ENCODE measurements around the gene CDH4. TPM values are rescaled to one million over a fixed set of nuclear protein-coding genes. Genes with fewer than 3 reads are reported as not detected.
"Not testable (repeated sequence)": the region's sequence is repeated elsewhere in the genome, so short reads cannot be mapped to it uniquely, and the experiment has no call there.

Gene CDH4
- polyA plus RNA-seq, 2 donors: 0.02 to 0.05 TPM

GRCh38 chr20:61273666-61274065 is 21.6 kb downstream of the CDH4 start:
- H3K4me1 ChIP-seq (ENCODE audit: control insufficient read depth in 2 of 2, insufficient read depth in 2 of 2, low read length in 1 of 2); H3K27ac ChIP-seq (ENCODE audit: low read depth in 2 of 2, low read length in 1 of 2); H3K36me3 ChIP-seq (ENCODE audit: control insufficient read depth in 2 of 2, insufficient read depth in 2 of 2, low read length in 1 of 2); H3K4me3 ChIP-seq (ENCODE audit: low read depth in 1 of 2, low read length in 2 of 2); H3K27me3 ChIP-seq (ENCODE audit: control insufficient read depth in 1 of 2, insufficient read depth in 2 of 2, low read length in 2 of 2): not testable (repeated sequence)
- 94% methylated on average over 1 of the region's 1 CpG for WGBS, 2 donors
- peaks cover 8 to 11% of the 10 kb centered on the region in 2 donors for H3K9me3 ChIP-seq (ENCODE audit: control insufficient read depth in 2 of 2, insufficient read depth in 1 of 2, low read depth in 1 of 2, low read length in 1 of 2)

- H3K9me3 ChIP-seq (ENCODE audit: control insufficient read depth in 2 of 2, insufficient read depth in 1 of 2, low read depth in 1 of 2, low read length in 1 of 2): peaks cover 4 to 11% of the 10 kb centered on the region in 2 donors
- H3K36me3 ChIP-seq (ENCODE audit: control insufficient read depth in 2 of 2, insufficient read depth in 2 of 2, low read length in 1 of 2): no peaks in the 10 kb centered on the region
- H3K27me3 ChIP-seq (ENCODE audit: control insufficient read depth in 1 of 2, insufficient read depth in 2 of 2, low read length in 2 of 2): no peaks in the 10 kb centered on the region
- WGBS, 2 donors: 88 to 91% methylated on average over 8 of the region's 8 CpGs
- H3K27ac ChIP-seq (ENCODE audit: low read depth in 2 of 2, low read length in 1 of 2): no peak overlapping the region
- no peak overlapping the region for H3K4me3 ChIP-seq (ENCODE audit: low read depth in 1 of 2, low read length in 2 of 2)
- no peaks in the 10 kb centered on the region for H3K4me1 ChIP-seq (ENCODE audit: control insufficient read depth in 2 of 2, insufficient read depth in 2 of 2, low read length in 1 of 2)
Measured at GRCh38 chr20:61274326-61274725, 22.3 kb downstream of the CDH4 start.

- WGBS, 2 donors: 78 to 83% methylated on average over 4 of the region's 4 CpGs
- H3K36me3 ChIP-seq (ENCODE audit: control insufficient read depth in 2 of 2, insufficient read depth in 2 of 2, low read length in 1 of 2): no peaks in the 10 kb centered on the region
- no peaks in the 10 kb centered on the region for H3K4me1 ChIP-seq (ENCODE audit: control insufficient read depth in 2 of 2, insufficient read depth in 2 of 2, low read length in 1 of 2)
- H3K4me3 ChIP-seq (ENCODE audit: low read depth in 1 of 2, low read length in 2 of 2): no peak overlapping the region
- H3K27me3 ChIP-seq (ENCODE audit: control insufficient read depth in 1 of 2, insufficient read depth in 2 of 2, low read length in 2 of 2): no peaks in the 10 kb centered on the region
- H3K9me3 ChIP-seq (ENCODE audit: control insufficient read depth in 2 of 2, insufficient read depth in 1 of 2, low read depth in 1 of 2, low read length in 1 of 2): peaks cover 7 to 15% of the 10 kb centered on the region in 2 donors
- no peak overlapping the region for H3K27ac ChIP-seq (ENCODE audit: low read depth in 2 of 2, low read length in 1 of 2)
Measured at GRCh38 chr20:61278296-61278695, 26.2 kb downstream of the CDH4 start.

DNA sequence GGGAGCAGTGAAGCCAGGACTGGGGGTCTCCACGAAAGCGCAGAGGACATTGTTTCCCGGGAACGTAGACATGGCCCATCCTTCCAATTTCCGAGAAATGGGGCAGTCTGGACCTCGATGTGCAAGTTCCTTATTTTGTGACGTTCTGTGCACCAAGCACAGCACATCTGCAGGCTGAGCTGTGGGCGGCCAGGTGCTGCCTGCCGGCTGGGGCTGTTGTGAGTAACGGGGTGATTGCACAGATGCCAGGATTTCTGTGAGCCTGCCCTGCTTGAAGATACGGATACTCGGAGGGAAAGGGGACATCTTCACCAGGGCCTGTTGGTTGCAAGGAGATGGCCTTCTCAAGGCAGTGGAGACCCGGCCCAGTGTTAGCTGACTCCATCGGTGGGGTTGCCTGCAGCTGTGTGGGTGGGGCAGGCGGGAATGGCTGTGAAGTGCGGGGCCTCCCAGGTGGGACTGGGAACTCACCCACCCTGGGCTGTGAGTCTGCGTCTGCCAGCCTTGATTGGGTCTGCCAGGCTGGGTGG is 27.6 kb downstream of the CDH4 start:
- Histone ChIP-seq H3K4me1 (ENCODE audit: control insufficient read depth in 2 of 2, insufficient read depth in 2 of 2, low read length in 1 of 2) (no peaks in the 10 kb centered on the region), H3K27ac (ENCODE audit: low read depth in 2 of 2, low read length in 1 of 2) (no peak overlapping the region), H3K9me3 (ENCODE audit: control insufficient read depth in 2 of 2, insufficient read depth in 1 of 2, low read depth in 1 of 2, low read length in 1 of 2) (peaks cover 5 to 7% of the 10 kb centered on the region in 2 donors), H3K4me3 (ENCODE audit: low read depth in 1 of 2, low read length in 2 of 2) (no peak overlapping the region), H3K36me3 (ENCODE audit: control insufficient read depth in 2 of 2, insufficient read depth in 2 of 2, low read length in 1 of 2) (no peaks in the 10 kb centered on the region), H3K27me3 (ENCODE audit: control insufficient read depth in 1 of 2, insufficient read depth in 2 of 2, low read length in 2 of 2) (no peaks in the 10 kb centered on the region)
- WGBS, 2 donors: 82 to 87% methylated on average over 17 of the region's 17 CpGs

GRCh38 chr20:61280217-61280980 is 28.3 kb downstream of the CDH4 start:
- no peak overlapping the region for H3K27ac ChIP-seq (ENCODE audit: low read depth in 2 of 2, low read length in 1 of 2)
- no peaks in the 10 kb centered on the region for H3K4me1 ChIP-seq (ENCODE audit: control insufficient read depth in 2 of 2, insufficient read depth in 2 of 2, low read length in 1 of 2)
- H3K36me3 ChIP-seq (ENCODE audit: control insufficient read depth in 2 of 2, insufficient read depth in 2 of 2, low read length in 1 of 2): no peaks in the 10 kb centered on the region
- 91 to 93% methylated on average over 24 to 27 of the region's 27 CpGs for WGBS, 2 donors
- H3K9me3 ChIP-seq (ENCODE audit: control insufficient read depth in 2 of 2, insufficient read depth in 1 of 2, low read depth in 1 of 2, low read length in 1 of 2): peaks cover 5 to 7% of the 10 kb centered on the region in 2 donors
- H3K4me3 ChIP-seq (ENCODE audit: low read depth in 1 of 2, low read length in 2 of 2): no peak overlapping the region
- H3K27me3 ChIP-seq (ENCODE audit: control insufficient read depth in 1 of 2, insufficient read depth in 2 of 2, low read length in 2 of 2): no peaks in the 10 kb centered on the region

GRCh38 chr20:61281286-61281795 is 29.3 kb downstream of the CDH4 start:
- WGBS, 2 donors: 82 to 87% methylated on average over 12 of the region's 12 CpGs
- Histone ChIP-seq H3K4me1 (ENCODE audit: control insufficient read depth in 2 of 2, insufficient read depth in 2 of 2, low read length in 1 of 2) (no peaks in the 10 kb centered on the region), H3K36me3 (ENCODE audit: control insufficient read depth in 2 of 2, insufficient read depth in 2 of 2, low read length in 1 of 2) (no peaks in the 10 kb centered on the region), H3K27ac (ENCODE audit: low read depth in 2 of 2, low read length in 1 of 2) (no peak overlapping the region), H3K9me3 (ENCODE audit: control insufficient read depth in 2 of 2, insufficient read depth in 1 of 2, low read depth in 1 of 2, low read length in 1 of 2) (peaks cover 7% of the 10 kb centered on the region in 2 donors), H3K4me3 (ENCODE audit: low read depth in 1 of 2, low read length in 2 of 2) (no peak overlapping the region), H3K27me3 (ENCODE audit: control insufficient read depth in 1 of 2, insufficient read depth in 2 of 2, low read length in 2 of 2) (no peaks in the 10 kb centered on the region)

- Histone ChIP-seq H3K9me3 (ENCODE audit: control insufficient read depth in 2 of 2, insufficient read depth in 1 of 2, low read depth in 1 of 2, low read length in 1 of 2) (peaks cover 3 to 7% of the 10 kb centered on the region in 2 donors), H3K27me3 (ENCODE audit: control insufficient read depth in 1 of 2, insufficient read depth in 2 of 2, low read length in 2 of 2) (no peaks in the 10 kb centered on the region), H3K36me3 (ENCODE audit: control insufficient read depth in 2 of 2, insufficient read depth in 2 of 2, low read length in 1 of 2) (no peaks in the 10 kb centered on the region), H3K4me3 (ENCODE audit: low read depth in 1 of 2, low read length in 2 of 2) (no peak overlapping the region), H3K4me1 (ENCODE audit: control insufficient read depth in 2 of 2, insufficient read depth in 2 of 2, low read length in 1 of 2) (no peaks in the 10 kb centered on the region), H3K27ac (ENCODE audit: low read depth in 2 of 2, low read length in 1 of 2) (no peak overlapping the region)
- WGBS, 2 donors: 68 to 73% methylated on average over 5 of the region's 5 CpGs
Measured at GRCh38 chr20:61284752-61285151, 32.7 kb downstream of the CDH4 start.

GRCh38 chr20:61285152-61285645 is 33.1 kb downstream of the CDH4 start:
- WGBS, 2 donors: 86 to 87% methylated on average over 15 of the region's 15 CpGs
- no peak overlapping the region for H3K4me3 ChIP-seq (ENCODE audit: low read depth in 1 of 2, low read length in 2 of 2)
- H3K4me1 ChIP-seq (ENCODE audit: control insufficient read depth in 2 of 2, insufficient read depth in 2 of 2, low read length in 1 of 2): no peaks in the 10 kb centered on the region
- no peaks in the 10 kb centered on the region for H3K36me3 ChIP-seq (ENCODE audit: control insufficient read depth in 2 of 2, insufficient read depth in 2 of 2, low read length in 1 of 2)
- no peak overlapping the region for H3K27ac ChIP-seq (ENCODE audit: low read depth in 2 of 2, low read length in 1 of 2)
- H3K9me3 ChIP-seq (ENCODE audit: control insufficient read depth in 2 of 2, insufficient read depth in 1 of 2, low read depth in 1 of 2, low read length in 1 of 2): peaks cover 3 to 7% of the 10 kb centered on the region in 2 donors
- no peaks in the 10 kb centered on the region for H3K27me3 ChIP-seq (ENCODE audit: control insufficient read depth in 1 of 2, insufficient read depth in 2 of 2, low read length in 2 of 2)

GRCh38 chr20:61285691-61286090 is 33.6 kb downstream of the CDH4 start:
- 83 to 87% methylated on average over 8 of the region's 8 CpGs for WGBS, 2 donors
- Histone ChIP-seq H3K27ac (ENCODE audit: low read depth in 2 of 2, low read length in 1 of 2) (no peak overlapping the region), H3K36me3 (ENCODE audit: control insufficient read depth in 2 of 2, insufficient read depth in 2 of 2, low read length in 1 of 2) (no peaks in the 10 kb centered on the region), H3K4me1 (ENCODE audit: control insufficient read depth in 2 of 2, insufficient read depth in 2 of 2, low read length in 1 of 2) (no peaks in the 10 kb centered on the region), H3K27me3 (ENCODE audit: control insufficient read depth in 1 of 2, insufficient read depth in 2 of 2, low read length in 2 of 2) (no peaks in the 10 kb centered on the region), H3K4me3 (ENCODE audit: low read depth in 1 of 2, low read length in 2 of 2) (no peak overlapping the region), H3K9me3 (ENCODE audit: control insufficient read depth in 2 of 2, insufficient read depth in 1 of 2, low read depth in 1 of 2, low read length in 1 of 2) (peaks cover 3 to 7% of the 10 kb centered on the region in 2 donors)
